ENCODE results near the gene ACAT2.

- TF ChIP-seq CTCF (IDR thresholded peaks at IDR 0.05) (no peak), POLR2A (IDR thresholded peaks at IDR 0.05) (no peak)
Measured at GRCh38 chr6:159723259-159723658, 38.6 kb upstream of the ACAT2 start.

Measured in body of pancreas (tissue), 4 donors.